IMR-90 (cell line): ENCODE results near the gene EPHB1. TPM values are rescaled to one million over a fixed set of nuclear protein-coding genes. Genes with fewer than 3 reads are reported as not detected.

ENCODE experiments used
- ATAC-seq: fragments of 200-7000 bp; cut with Tn5 transposase; 2 replicates; pipeline ENCODE4 v1.9.1; 2020; ENCODE audit warnings: low read depth, mild to moderate bottlenecking, moderate library complexity
- BruUV-seq: library from RNA; stranded (reverse); fragments of 400-500 nt; replicated peaks from 2 replicates; lab custom pipeline; 2021; lab: Mats Ljungman, UMichigan
- CTCF ChIA-PET: fragments of 300-600 bp; formaldehyde crosslinking; extraction: SDS; loops from one replicate; lab custom pipeline; 2021; ENCODE audit warnings: antibody characterized with exemption; lab: Yijun Ruan, JAX
- POLR2A ChIA-PET: fragments of 300-600 bp; sonication (Branson Sonifier 250); formaldehyde crosslinking; loops from one replicate; lab custom pipeline; 2022; ENCODE audit warnings: antibody characterized with exemption; ENCODE audit not compliant: unreplicated experiment; lab: Charles Lee
- DNase-seq: peaks from one replicate; pipeline ENCODE4 v3.0.0; 2013
- H2AFZ ChIP-seq: replicated peaks from 2 replicates; pipeline ENCODE3; 2013; ENCODE audit warnings: low read length, mild to moderate bottlenecking; ENCODE audit not compliant: poor library complexity
- H2AK5ac ChIP-seq: 2 replicates; pipeline ENCODE4 v1.6.1; 2013; ENCODE audit warnings: low read depth, low read length, inconsistent platforms
- H2AK9ac ChIP-seq: replicated peaks from 2 replicates; pipeline ENCODE3; 2013; ENCODE audit warnings: mild to moderate bottlenecking, low read depth, low read length, moderate library complexity; ENCODE audit not compliant: poor library complexity
- H2BK120ac ChIP-seq: 2 replicates; pipeline ENCODE4 v1.6.1; 2013; ENCODE audit warnings: low read depth, low read length, inconsistent platforms
- H2BK15ac ChIP-seq: 3 replicates; pipeline ENCODE4 v1.6.1; 2013; ENCODE audit warnings: low read depth, low read length, inconsistent platforms
- H2BK20ac ChIP-seq: 2 replicates; pipeline ENCODE4 v1.6.1; 2013; ENCODE audit warnings: low read depth, mild to moderate bottlenecking, inconsistent platforms, low read length, moderate library complexity
- H2BK5ac ChIP-seq: 2 replicates; pipeline ENCODE4 v1.6.1; 2013; ENCODE audit warnings: mild to moderate bottlenecking, low read depth, low read length, inconsistent platforms; ENCODE audit not compliant: poor library complexity, severe bottlenecking
- H3K14ac ChIP-seq: replicated peaks from 2 replicates; pipeline ENCODE4 v1.6.1; 2013; ENCODE audit warnings: low read depth, low read length, inconsistent platforms
- H3K18ac ChIP-seq: 2 replicates; pipeline ENCODE4 v1.6.1; 2013; ENCODE audit warnings: low read depth, low read length, control low read depth
- H3K23ac ChIP-seq: 2 replicates; pipeline ENCODE4 v1.6.1; 2013; ENCODE audit warnings: low read depth, low read length, inconsistent platforms
- H3K27ac ChIP-seq: 2 replicates; pipeline ENCODE4 v1.5.1; 2013; ENCODE audit warnings: mild to moderate bottlenecking, control low read depth, low read length; ENCODE audit not compliant: insufficient read depth
- H3K27me3 ChIP-seq: 2 replicates; pipeline ENCODE4 v1.6.1; 2013; ENCODE audit warnings: low read length; ENCODE audit not compliant: control insufficient read depth, insufficient read depth
- H3K36me3 ChIP-seq: 2 replicates; pipeline ENCODE4 v1.6.1; 2013; ENCODE audit warnings: low read length, mixed read lengths; ENCODE audit not compliant: control insufficient read depth, insufficient read depth
- H3K4ac ChIP-seq: 2 replicates; pipeline ENCODE4 v1.6.1; 2013; ENCODE audit warnings: low read depth, low read length, inconsistent platforms
- H3K4me1 ChIP-seq: 2 replicates; pipeline ENCODE4 v1.6.1; 2013; ENCODE audit warnings: low read length, mixed read lengths; ENCODE audit not compliant: control insufficient read depth, insufficient read depth
- H3K4me2 ChIP-seq: 2 replicates; pipeline ENCODE4 v1.6.1; 2013; ENCODE audit warnings: low read depth, mild to moderate bottlenecking, control low read depth, low read length, moderate library complexity
- H3K4me3 ChIP-seq: 2 replicates; pipeline ENCODE4 v1.5.1; 2013; ENCODE audit warnings: low read depth, mild to moderate bottlenecking, control low read depth, low read length, moderate library complexity; ENCODE audit not compliant: insufficient read depth
- H3K56ac ChIP-seq: 2 replicates; pipeline ENCODE4 v1.6.1; 2013; ENCODE audit warnings: low read length, inconsistent platforms; ENCODE audit not compliant: insufficient read depth; ENCODE audit errors: extremely low read depth
- H3K79me1 ChIP-seq, 2 experiments: 2 replicates each; pipeline ENCODE4 v1.6.1; 2013; ENCODE audit warnings: low read length in 2 of 2, inconsistent platforms in 1 of 2, low read depth in 1 of 2
- H3K9ac ChIP-seq: 2 replicates; pipeline ENCODE4 v1.6.1; 2013; ENCODE audit warnings: low read depth, low read length, control low read depth
- H3K9me1 ChIP-seq: 2 replicates; pipeline ENCODE4 v1.6.1; 2013; ENCODE audit warnings: low read length, inconsistent platforms; ENCODE audit not compliant: insufficient read depth
- H3K9me3 ChIP-seq: 2 replicates; pipeline ENCODE4 v1.6.1; 2013; ENCODE audit warnings: low read length; ENCODE audit not compliant: control insufficient read depth, insufficient read depth
- H4K20me1 ChIP-seq: 2 replicates; pipeline ENCODE4 v1.6.1; 2013; ENCODE audit warnings: low read length, inconsistent platforms; ENCODE audit not compliant: insufficient read depth
- H4K5ac ChIP-seq: 2 replicates; pipeline ENCODE4 v1.6.1; 2013; ENCODE audit warnings: mild to moderate bottlenecking, low read depth, low read length, control low read depth
- H4K8ac ChIP-seq, 2 experiments: 2 replicates each; pipeline ENCODE4 v1.6.1; 2013; ENCODE audit warnings: low read depth in 2 of 2, low read length in 2 of 2, control low read depth in 1 of 2, inconsistent platforms in 1 of 2
- H4K91ac ChIP-seq: 2 replicates; pipeline ENCODE4 v1.6.1; 2013; ENCODE audit warnings: low read depth, low read length, inconsistent platforms; ENCODE audit not compliant: insufficient read depth
- BHLHE40 ChIP-seq: fragments of 150-350 bp; IDR thresholded peaks from 2 replicates; pipeline ENCODE4 v1.6.1; 2016; ENCODE audit warnings: mild to moderate bottlenecking, low read depth, low read length
- CHD1 ChIP-seq: IDR thresholded peaks from 2 replicates; pipeline ENCODE4 v1.6.1; 2012; ENCODE audit warnings: low read depth, low read length, improper control_type of control experiment
- FOS ChIP-seq: fragments of 150-350 bp; IDR thresholded peaks from 2 replicates; pipeline ENCODE4 v1.6.1; 2016; ENCODE audit warnings: low read depth, low read length
- MAFK ChIP-seq: IDR thresholded peaks from 2 replicates; pipeline ENCODE4 v1.6.1; 2012; ENCODE audit warnings: low read depth, low read length, improper control_type of control experiment
- MAZ ChIP-seq: IDR thresholded peaks from 2 replicates; pipeline ENCODE4 v1.6.1; 2012; ENCODE audit warnings: low read depth, mild to moderate bottlenecking, low read length, improper control_type of control experiment, moderate library complexity, borderline replicate concordance
- POLR2A ChIP-seq: IDR thresholded peaks from 2 replicates; pipeline ENCODE4 v1.6.1; 2012; ENCODE audit warnings: mild to moderate bottlenecking, low read depth, low read length
- RAD21 ChIP-seq: IDR thresholded peaks from 2 replicates; pipeline ENCODE4 v1.6.1; 2012; ENCODE audit warnings: low read length, improper control_type of control experiment
- RCOR1 ChIP-seq: IDR thresholded peaks from 2 replicates; pipeline ENCODE4 v1.6.1; 2012; ENCODE audit warnings: mild to moderate bottlenecking, low read length, improper control_type of control experiment; ENCODE audit not compliant: insufficient replicate concordance
- RFX5 ChIP-seq: IDR thresholded peaks from 2 replicates; pipeline ENCODE4 v1.8.0; 2012; ENCODE audit warnings: low read depth, mild to moderate bottlenecking, low read length, moderate library complexity
- SMC3 ChIP-seq: fragments of 150-350 bp; IDR thresholded peaks from 2 replicates; pipeline ENCODE4 v1.6.1; 2016; ENCODE audit warnings: low read depth, mild to moderate bottlenecking, antibody characterized with exemption, low read length, moderate library complexity
- WGBS, 2 experiments: methylation state at CpG; one replicate each; pipeline versions ENCODE4 v1.1.5 to v1.1.7; 2013; ENCODE audit warnings: missing lambda C conversion rate in 2 of 2; ENCODE audit not compliant: insufficient read length in 1 of 2; ENCODE audit errors: extremely low coverage in 2 of 2; 5-methylcytosine and 5-hydroxymethylcytosine counted together
- dilution Hi-C: fragments of 300-500 bp; cut with HindIII; formaldehyde crosslinking; loops from one replicate; pipeline ENCODE4 v1.14.3; 2018; ENCODE audit warnings: low sequenced_read_pairs; ENCODE audit not compliant: unreplicated experiment
- in situ Hi-C: fragments of 300-500 bp; cut with MboI; formaldehyde crosslinking; loops from 3 replicates; pipeline ENCODE4 v1.14.3; 2019; ENCODE audit warnings: low sequenced_read_pairs, inconsistent platforms, mixed read lengths
- intact Hi-C: fragments of 100-400 bp; cut with micrococcal nuclease; formaldehyde crosslinking; loops from 2 replicates; pipeline ENCODE4 v1.10.0; 2022
- polyA plus RNA-seq, 3 experiments: library from polyadenylated mRNA; depleted of rRNA; stranded (reverse); fragments of >200 nt; gene quantifications; 2 replicates each; pipeline ENCODE4 v1.2.3, GENCODE V29; 2012; ENCODE audit warnings: low replicate concordance in 1 of 3
- total RNA-seq: library from RNA; depleted of rRNA; stranded (reverse); fragments of >200 nt; gene quantifications from 2 replicates; pipeline ENCODE4 v1.2.3, GENCODE V29; 2012
- TF ChIP-seq, protein P1 (sequence below): fragments of 150-350 bp; IDR thresholded peaks from 2 replicates; pipeline ENCODE4 v1.6.1; 2016; ENCODE audit warnings: low read depth, mild to moderate bottlenecking, low read length, moderate library complexity, borderline replicate concordance
- TF ChIP-seq, protein P2 (sequence below): conservative IDR thresholded peaks from 2 replicates; pipeline ENCODE4 v1.5.1; 2012; ENCODE audit warnings: mild to moderate bottlenecking, low read depth, low read length, improper control_type of control experiment
- TF ChIP-seq, protein P3 (sequence below): fragments of 150-350 bp; IDR thresholded peaks from 2 replicates; pipeline ENCODE4 v1.6.1; 2017; ENCODE audit warnings: mild to moderate bottlenecking, antibody characterized with exemption, low read length, low read depth

Gene EPHB1
- total and polyA plus RNA-seq, 2 of the 4 experiments (the other 2 are of a cell fraction) = 0.17 to 0.36 TPM

DNA sequence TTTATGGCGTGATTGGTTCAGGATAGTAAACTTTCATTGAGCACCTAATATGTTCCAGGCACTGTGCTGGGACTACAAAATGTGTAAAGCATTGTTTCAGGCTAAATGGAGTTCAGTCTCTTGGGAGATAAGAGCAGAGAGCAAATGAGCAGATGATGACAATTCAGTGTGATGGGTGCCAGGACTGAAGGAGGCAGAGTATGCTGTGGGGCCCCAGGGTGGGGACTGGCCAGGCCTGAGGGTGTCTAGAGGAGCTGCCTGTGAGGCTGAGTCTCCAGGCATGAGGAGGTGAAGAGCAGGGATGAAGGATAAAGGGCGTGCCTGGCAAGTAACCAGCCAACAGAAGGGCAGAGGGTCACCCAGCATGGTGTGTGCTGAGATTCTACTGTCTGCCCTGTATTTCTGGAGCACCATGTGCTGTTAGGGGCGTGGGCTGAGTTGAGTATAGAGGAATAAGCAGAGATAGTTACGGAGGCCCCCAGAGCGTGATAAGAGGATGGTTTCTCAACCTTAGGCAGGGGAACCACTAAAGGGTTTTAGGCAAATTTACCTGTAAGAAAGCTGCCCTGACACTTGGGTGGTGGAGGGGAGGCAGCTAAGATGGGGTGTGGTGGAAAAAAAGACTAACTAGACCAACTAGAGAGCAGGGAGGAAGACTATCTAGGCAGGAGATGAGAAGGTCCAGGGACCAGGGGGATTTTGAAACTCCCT is 38.5 kb downstream of the EPHB1 start:
- intact Hi-C loops = no loop called here
- H3K23ac ChIP-seq = no peak overlapping the region
- no peak overlapping the region for H2BK20ac ChIP-seq
- H4K5ac ChIP-seq = no peak overlapping the region
- no peaks in the 10 kb centered on the region for H3K4me1 ChIP-seq
- POLR2A ChIA-PET = no interaction called here
- no peaks in the 10 kb centered on the region for H4K20me1 ChIP-seq
- dilution Hi-C loops = no loop called here
- no peak overlapping the region for H3K4me3 ChIP-seq
- CTCF ChIA-PET = no interaction called here
- no peak for ATAC-seq
- H3K9me3 ChIP-seq = no peaks in the 10 kb centered on the region
- no peaks in the 10 kb centered on the region for H3K9me1 ChIP-seq
- no peak overlapping the region for H3K14ac ChIP-seq
- in situ Hi-C loops = no loop called here
- no peaks in the 10 kb centered on the region for H3K79me1 ChIP-seq
- H2BK5ac ChIP-seq = no peak overlapping the region
- WGBS, 2 experiments = 38% methylated on average over 1 of the region's 5 CpGs; no CpG with 5 or more reads in 1 of the 2 experiments
- no peak overlapping the region for H4K8ac ChIP-seq
- no peak overlapping the region for H2AK5ac ChIP-seq
- H3K4ac ChIP-seq = no peak overlapping the region
- no peak overlapping the region for H3K9ac ChIP-seq
- no peak overlapping the region for H3K18ac ChIP-seq
- H3K4me2 ChIP-seq = no peak overlapping the region
- H3K56ac ChIP-seq = no peak overlapping the region
- no peak overlapping the region for H2BK15ac ChIP-seq
- no peaks in the 10 kb centered on the region for H3K36me3 ChIP-seq
- H2BK120ac ChIP-seq = no peak overlapping the region
- no peaks in the 10 kb centered on the region for H3K27me3 ChIP-seq
- H2AFZ ChIP-seq = no peak overlapping the region
- H3K27ac ChIP-seq = no peak overlapping the region
- TF ChIP-seq FOS (no peak), CHD1 (no peak), RFX5 (no peak), MAFK (no peak), POLR2A (no peak), MAZ (no peak), RAD21 (no peak), BHLHE40 (no peak), SMC3 (no peak), RCOR1 (no peak)
- TF ChIP-seq, protein P1, sequence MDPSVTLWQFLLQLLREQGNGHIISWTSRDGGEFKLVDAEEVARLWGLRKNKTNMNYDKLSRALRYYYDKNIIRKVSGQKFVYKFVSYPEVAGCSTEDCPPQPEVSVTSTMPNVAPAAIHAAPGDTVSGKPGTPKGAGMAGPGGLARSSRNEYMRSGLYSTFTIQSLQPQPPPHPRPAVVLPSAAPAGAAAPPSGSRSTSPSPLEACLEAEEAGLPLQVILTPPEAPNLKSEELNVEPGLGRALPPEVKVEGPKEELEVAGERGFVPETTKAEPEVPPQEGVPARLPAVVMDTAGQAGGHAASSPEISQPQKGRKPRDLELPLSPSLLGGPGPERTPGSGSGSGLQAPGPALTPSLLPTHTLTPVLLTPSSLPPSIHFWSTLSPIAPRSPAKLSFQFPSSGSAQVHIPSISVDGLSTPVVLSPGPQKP = no peak
- TF ChIP-seq, protein P2, sequence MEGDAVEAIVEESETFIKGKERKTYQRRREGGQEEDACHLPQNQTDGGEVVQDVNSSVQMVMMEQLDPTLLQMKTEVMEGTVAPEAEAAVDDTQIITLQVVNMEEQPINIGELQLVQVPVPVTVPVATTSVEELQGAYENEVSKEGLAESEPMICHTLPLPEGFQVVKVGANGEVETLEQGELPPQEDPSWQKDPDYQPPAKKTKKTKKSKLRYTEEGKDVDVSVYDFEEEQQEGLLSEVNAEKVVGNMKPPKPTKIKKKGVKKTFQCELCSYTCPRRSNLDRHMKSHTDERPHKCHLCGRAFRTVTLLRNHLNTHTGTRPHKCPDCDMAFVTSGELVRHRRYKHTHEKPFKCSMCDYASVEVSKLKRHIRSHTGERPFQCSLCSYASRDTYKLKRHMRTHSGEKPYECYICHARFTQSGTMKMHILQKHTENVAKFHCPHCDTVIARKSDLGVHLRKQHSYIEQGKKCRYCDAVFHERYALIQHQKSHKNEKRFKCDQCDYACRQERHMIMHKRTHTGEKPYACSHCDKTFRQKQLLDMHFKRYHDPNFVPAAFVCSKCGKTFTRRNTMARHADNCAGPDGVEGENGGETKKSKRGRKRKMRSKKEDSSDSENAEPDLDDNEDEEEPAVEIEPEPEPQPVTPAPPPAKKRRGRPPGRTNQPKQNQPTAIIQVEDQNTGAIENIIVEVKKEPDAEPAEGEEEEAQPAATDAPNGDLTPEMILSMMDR = no peak
- TF ChIP-seq, protein P3, sequence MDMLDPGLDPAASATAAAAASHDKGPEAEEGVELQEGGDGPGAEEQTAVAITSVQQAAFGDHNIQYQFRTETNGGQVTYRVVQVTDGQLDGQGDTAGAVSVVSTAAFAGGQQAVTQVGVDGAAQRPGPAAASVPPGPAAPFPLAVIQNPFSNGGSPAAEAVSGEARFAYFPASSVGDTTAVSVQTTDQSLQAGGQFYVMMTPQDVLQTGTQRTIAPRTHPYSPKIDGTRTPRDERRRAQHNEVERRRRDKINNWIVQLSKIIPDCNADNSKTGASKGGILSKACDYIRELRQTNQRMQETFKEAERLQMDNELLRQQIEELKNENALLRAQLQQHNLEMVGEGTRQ = no peak
- H2AK9ac ChIP-seq = no peak overlapping the region
- H4K91ac ChIP-seq = no peak overlapping the region
- BruUV-seq = no TSS peak
- DNase-seq = no peak
